ENCODE results near the gene ANKRD63.

DNA sequence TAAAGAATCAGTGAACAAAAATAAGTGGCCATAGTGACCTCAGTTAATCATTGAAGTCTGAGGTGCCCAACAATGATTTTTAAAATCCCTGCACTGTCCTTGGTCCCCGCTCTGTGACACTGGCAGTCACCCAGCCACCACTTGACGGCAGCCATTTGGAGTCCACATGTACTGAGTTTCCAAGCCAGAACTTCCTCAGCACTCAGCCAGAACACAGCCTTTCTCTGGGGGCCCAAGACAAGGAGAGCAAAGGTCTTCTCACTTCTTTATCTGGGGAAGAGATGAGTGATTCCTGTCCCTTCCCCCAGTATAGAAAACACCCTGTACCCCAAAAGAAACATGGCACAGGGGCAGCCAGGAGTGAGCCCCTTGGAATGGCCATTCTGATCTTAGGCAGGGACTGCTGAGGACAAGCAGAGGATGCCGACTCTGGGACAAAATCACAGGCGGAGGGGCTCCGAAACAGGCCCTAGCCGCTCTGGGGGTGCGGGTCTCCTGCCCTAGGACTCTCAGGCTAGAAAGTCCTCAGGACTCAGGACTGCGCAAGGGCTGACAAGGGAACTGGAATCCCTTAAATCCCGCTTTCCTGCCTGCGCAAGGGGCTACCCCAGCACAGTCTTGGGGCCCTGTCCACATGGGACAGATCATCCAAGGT, 31.3 kb downstream of the ANKRD63 start:
- TF ChIP-seq, protein P1, sequence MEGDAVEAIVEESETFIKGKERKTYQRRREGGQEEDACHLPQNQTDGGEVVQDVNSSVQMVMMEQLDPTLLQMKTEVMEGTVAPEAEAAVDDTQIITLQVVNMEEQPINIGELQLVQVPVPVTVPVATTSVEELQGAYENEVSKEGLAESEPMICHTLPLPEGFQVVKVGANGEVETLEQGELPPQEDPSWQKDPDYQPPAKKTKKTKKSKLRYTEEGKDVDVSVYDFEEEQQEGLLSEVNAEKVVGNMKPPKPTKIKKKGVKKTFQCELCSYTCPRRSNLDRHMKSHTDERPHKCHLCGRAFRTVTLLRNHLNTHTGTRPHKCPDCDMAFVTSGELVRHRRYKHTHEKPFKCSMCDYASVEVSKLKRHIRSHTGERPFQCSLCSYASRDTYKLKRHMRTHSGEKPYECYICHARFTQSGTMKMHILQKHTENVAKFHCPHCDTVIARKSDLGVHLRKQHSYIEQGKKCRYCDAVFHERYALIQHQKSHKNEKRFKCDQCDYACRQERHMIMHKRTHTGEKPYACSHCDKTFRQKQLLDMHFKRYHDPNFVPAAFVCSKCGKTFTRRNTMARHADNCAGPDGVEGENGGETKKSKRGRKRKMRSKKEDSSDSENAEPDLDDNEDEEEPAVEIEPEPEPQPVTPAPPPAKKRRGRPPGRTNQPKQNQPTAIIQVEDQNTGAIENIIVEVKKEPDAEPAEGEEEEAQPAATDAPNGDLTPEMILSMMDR (IDR thresholded peaks at IDR 0.05): no peak
- TF ChIP-seq TCF7L2 (IDR thresholded peaks at IDR 0.05; ENCODE audit: low read depth, low read length): no peak
- no peak for TF ChIP-seq SIN3A (IDR thresholded peaks at IDR 0.05; ENCODE audit: borderline replicate concordance, insufficient read depth, low read depth, low read length)
- no peak for TF ChIP-seq POLR2AphosphoS5 (IDR thresholded peaks at IDR 0.05; ENCODE audit: low read depth, low read length)
- TF ChIP-seq, protein P2, sequence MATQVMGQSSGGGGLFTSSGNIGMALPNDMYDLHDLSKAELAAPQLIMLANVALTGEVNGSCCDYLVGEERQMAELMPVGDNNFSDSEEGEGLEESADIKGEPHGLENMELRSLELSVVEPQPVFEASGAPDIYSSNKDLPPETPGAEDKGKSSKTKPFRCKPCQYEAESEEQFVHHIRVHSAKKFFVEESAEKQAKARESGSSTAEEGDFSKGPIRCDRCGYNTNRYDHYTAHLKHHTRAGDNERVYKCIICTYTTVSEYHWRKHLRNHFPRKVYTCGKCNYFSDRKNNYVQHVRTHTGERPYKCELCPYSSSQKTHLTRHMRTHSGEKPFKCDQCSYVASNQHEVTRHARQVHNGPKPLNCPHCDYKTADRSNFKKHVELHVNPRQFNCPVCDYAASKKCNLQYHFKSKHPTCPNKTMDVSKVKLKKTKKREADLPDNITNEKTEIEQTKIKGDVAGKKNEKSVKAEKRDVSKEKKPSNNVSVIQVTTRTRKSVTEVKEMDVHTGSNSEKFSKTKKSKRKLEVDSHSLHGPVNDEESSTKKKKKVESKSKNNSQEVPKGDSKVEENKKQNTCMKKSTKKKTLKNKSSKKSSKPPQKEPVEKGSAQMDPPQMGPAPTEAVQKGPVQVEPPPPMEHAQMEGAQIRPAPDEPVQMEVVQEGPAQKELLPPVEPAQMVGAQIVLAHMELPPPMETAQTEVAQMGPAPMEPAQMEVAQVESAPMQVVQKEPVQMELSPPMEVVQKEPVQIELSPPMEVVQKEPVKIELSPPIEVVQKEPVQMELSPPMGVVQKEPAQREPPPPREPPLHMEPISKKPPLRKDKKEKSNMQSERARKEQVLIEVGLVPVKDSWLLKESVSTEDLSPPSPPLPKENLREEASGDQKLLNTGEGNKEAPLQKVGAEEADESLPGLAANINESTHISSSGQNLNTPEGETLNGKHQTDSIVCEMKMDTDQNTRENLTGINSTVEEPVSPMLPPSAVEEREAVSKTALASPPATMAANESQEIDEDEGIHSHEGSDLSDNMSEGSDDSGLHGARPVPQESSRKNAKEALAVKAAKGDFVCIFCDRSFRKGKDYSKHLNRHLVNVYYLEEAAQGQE (IDR thresholded peaks at IDR 0.05; ENCODE audit: insufficient read depth in 1 of 2, low read depth in 2 of 2, low read length in 1 of 2): no peak
